Mesendoderm (in vitro differentiated cells): Measurements from ENCODE around the gene IQCN.

ENCODE experiments used
- DNase-seq: peaks from one replicate; pipeline ENCODE4 v3.0.0; 2013
- H2AK5ac ChIP-seq: 2 replicates; pipeline ENCODE4 v1.6.1; 2013; ENCODE audit warnings: low read length, inconsistent platforms
- H2BK120ac ChIP-seq: 2 replicates; pipeline ENCODE4 v1.6.1; 2013; ENCODE audit warnings: low read depth, mild to moderate bottlenecking, low read length, moderate library complexity, mixed read lengths
- H2BK15ac ChIP-seq: replicated peaks from 2 replicates; pipeline ENCODE4 v1.6.1; 2013; ENCODE audit warnings: low read depth, mild to moderate bottlenecking, moderate library complexity
- H2BK5ac ChIP-seq: 2 replicates; pipeline ENCODE4 v1.6.1; 2013; ENCODE audit warnings: low read length, inconsistent platforms
- H3K18ac ChIP-seq: 2 replicates; pipeline ENCODE4 v1.6.1; 2013; ENCODE audit warnings: mild to moderate bottlenecking, low read length, mixed read lengths
- H3K23ac ChIP-seq: one replicate; pipeline ENCODE4 v1.6.1; 2013; ENCODE audit warnings: low read length
- H3K27ac ChIP-seq: 2 replicates; pipeline ENCODE4 v1.5.1; 2013; ENCODE audit warnings: low read depth, mild to moderate bottlenecking, inconsistent platforms, low read length, moderate library complexity
- H3K27me3 ChIP-seq: 2 replicates; pipeline ENCODE4 v1.6.1; 2013; ENCODE audit warnings: low read length, control low read depth, mild to moderate bottlenecking, inconsistent platforms; ENCODE audit not compliant: insufficient read depth, poor library complexity
- H3K36me3 ChIP-seq: 2 replicates; pipeline ENCODE4 v1.6.1; 2013; ENCODE audit warnings: low read length, inconsistent platforms; ENCODE audit not compliant: control insufficient read depth, insufficient read depth
- H3K4ac ChIP-seq: one replicate; pipeline ENCODE4 v1.6.1; 2013; ENCODE audit warnings: low read depth, mild to moderate bottlenecking, low read length, moderate library complexity
- H3K4me1 ChIP-seq: 2 replicates; pipeline ENCODE4 v1.6.1; 2013; ENCODE audit warnings: low read depth, low read length, inconsistent platforms; ENCODE audit not compliant: control insufficient read depth
- H3K4me2 ChIP-seq: 2 replicates; pipeline ENCODE4 v1.6.1; 2013; ENCODE audit warnings: low read length
- H3K4me3 ChIP-seq: 2 replicates; pipeline ENCODE4 v1.5.1; 2013; ENCODE audit warnings: mild to moderate bottlenecking, low read length
- H3K56ac ChIP-seq: one replicate; pipeline ENCODE4 v1.6.1; 2013; ENCODE audit warnings: low read length
- H3K79me1 ChIP-seq: 2 replicates; pipeline ENCODE4 v1.6.1; 2013; ENCODE audit warnings: low read length, inconsistent platforms
- H3K79me2 ChIP-seq: 2 replicates; pipeline ENCODE4 v1.6.1; 2013; ENCODE audit warnings: mild to moderate bottlenecking, low read length; ENCODE audit not compliant: control insufficient read depth, insufficient read depth
- H3K9ac ChIP-seq: 2 replicates; pipeline ENCODE4 v1.6.1; 2013; ENCODE audit warnings: low read length, inconsistent platforms
- H4K5ac ChIP-seq: one replicate; pipeline ENCODE4 v1.6.1; 2013; ENCODE audit warnings: low read length
- H4K8ac ChIP-seq: one replicate; pipeline ENCODE4 v1.6.1; 2013; ENCODE audit warnings: low read depth, mild to moderate bottlenecking, control low read depth, low read length, moderate library complexity
- WGBS: extraction: QIAGEN DNeasy Blood & Tissue Kit; methylation state at CpG from one replicate; pipeline ENCODE4 v1.1.7; 2013; ENCODE audit warnings: low lambda C conversion rate, missing lambda C conversion rate; ENCODE audit not compliant: insufficient coverage; ENCODE audit errors: extremely low coverage; 5-methylcytosine and 5-hydroxymethylcytosine counted together

IQCN gene

GRCh38 chr19:18320865-18321733, 46.8 kb upstream of the IQCN start:
- H3K79me2 ChIP-seq: peaks cover 38% of the 10 kb centered on the region
- H2BK120ac ChIP-seq: no peak overlapping the region
- no peak overlapping the region for H2BK15ac ChIP-seq
- H3K27me3 ChIP-seq: no peaks in the 10 kb centered on the region
- H3K4me3 ChIP-seq: no peak overlapping the region
- H2BK5ac ChIP-seq: no peak overlapping the region
- peak overlapping the region; percentile 98 for H3K9ac ChIP-seq
- no peak overlapping the region for H4K5ac ChIP-seq
- no peak overlapping the region for H3K18ac ChIP-seq
- H3K36me3 ChIP-seq: no peaks in the 10 kb centered on the region
- H3K23ac ChIP-seq: no peak overlapping the region
- no peak for DNase-seq
- no peak overlapping the region for H4K8ac ChIP-seq
- H3K27ac ChIP-seq: no peak overlapping the region
- peak overlapping the region; percentile 96 for H3K56ac ChIP-seq
- no peak overlapping the region for H3K4ac ChIP-seq
- no CpG with 5 or more reads among the region's 14 CpGs for WGBS
- H3K79me1 ChIP-seq: peaks cover 23% of the 10 kb centered on the region
- H3K4me2 ChIP-seq: no peak overlapping the region
- no peak overlapping the region for H2AK5ac ChIP-seq
- peaks cover 8% of the 10 kb centered on the region for H3K4me1 ChIP-seq

GRCh38 chr19:18319591-18320135, 45.4 kb upstream of the IQCN start:
- H3K9ac ChIP-seq: no peak overlapping the region
- no peak overlapping the region for H4K5ac ChIP-seq
- no peak overlapping the region for H3K23ac ChIP-seq
- DNase-seq: no peak
- no peak overlapping the region for H3K4ac ChIP-seq
- H3K4me1 ChIP-seq: peaks cover 8% of the 10 kb centered on the region
- H2AK5ac ChIP-seq: no peak overlapping the region
- no peak overlapping the region for H3K18ac ChIP-seq
- no peak overlapping the region for H2BK5ac ChIP-seq
- H3K27me3 ChIP-seq: no peaks in the 10 kb centered on the region
- H4K8ac ChIP-seq: no peak overlapping the region
- H2BK120ac ChIP-seq: no peak overlapping the region
- H3K56ac ChIP-seq: no peak overlapping the region
- H3K4me3 ChIP-seq: no peak overlapping the region
- peaks cover 38% of the 10 kb centered on the region for H3K79me2 ChIP-seq
- peaks cover 23% of the 10 kb centered on the region for H3K79me1 ChIP-seq
- no peaks in the 10 kb centered on the region for H3K36me3 ChIP-seq
- no peak overlapping the region for H2BK15ac ChIP-seq
- H3K27ac ChIP-seq: no peak overlapping the region
- no CpG with 5 or more reads among the region's 7 CpGs for WGBS
- H3K4me2 ChIP-seq: no peak overlapping the region

GRCh38 chr19:18317961-18318800, 43.9 kb upstream of the IQCN start:
- peaks cover 38% of the 10 kb centered on the region for H3K79me2 ChIP-seq
- no peak overlapping the region for H3K4me3 ChIP-seq
- DNase-seq: no peak
- no CpG with 5 or more reads among the region's 18 CpGs for WGBS
- H3K9ac ChIP-seq: peak overlapping the region; percentile 28
- no peak overlapping the region for H2BK120ac ChIP-seq
- H3K4me1 ChIP-seq: peaks cover 6% of the 10 kb centered on the region
- H3K4me2 ChIP-seq: no peak overlapping the region
- H2AK5ac ChIP-seq: peak overlapping the region; percentile 51
- no peak overlapping the region for H4K8ac ChIP-seq
- H3K23ac ChIP-seq: peak overlapping the region; percentile 66
- H3K27ac ChIP-seq: no peak overlapping the region
- no peak overlapping the region for H2BK15ac ChIP-seq
- peaks cover 25% of the 10 kb centered on the region for H3K79me1 ChIP-seq
- peak overlapping the region; percentile 70 for H3K56ac ChIP-seq
- no peak overlapping the region for H3K4ac ChIP-seq
- no peaks in the 10 kb centered on the region for H3K27me3 ChIP-seq
- no peak overlapping the region for H2BK5ac ChIP-seq
- H3K18ac ChIP-seq: no peak overlapping the region
- H3K36me3 ChIP-seq: no peaks in the 10 kb centered on the region
- no peak overlapping the region for H4K5ac ChIP-seq

DNA sequence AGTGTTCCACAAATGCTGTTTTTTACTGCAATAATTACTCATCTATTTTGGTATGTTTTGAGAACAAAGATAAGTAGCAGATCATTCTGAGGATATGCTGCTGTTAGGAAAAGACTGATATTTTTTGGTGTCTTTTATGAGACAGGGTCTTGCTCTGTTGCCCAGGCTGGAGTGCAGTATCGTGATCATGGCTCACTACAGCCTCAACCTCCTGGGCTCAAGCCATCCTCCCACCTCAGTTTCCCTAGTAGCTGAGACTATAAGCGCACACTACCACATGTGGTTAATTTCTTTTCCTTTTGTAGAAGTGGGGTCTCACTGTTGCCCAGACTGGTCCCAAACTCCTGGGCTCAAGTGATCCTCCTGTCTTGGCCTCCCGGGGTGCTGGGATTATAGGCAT, 39.1 kb upstream of the IQCN start:
- Histone ChIP-seq H3K18ac (no peak overlapping the region), H2AK5ac (no peak overlapping the region), H3K9ac (no peak overlapping the region), H4K5ac (no peak overlapping the region), H2BK5ac (no peak overlapping the region), H3K36me3 (peaks cover 11% of the 10 kb centered on the region), H4K8ac (no peak overlapping the region), H3K4me2 (no peak overlapping the region), H3K4me1 (no peaks in the 10 kb centered on the region), H3K4ac (no peak overlapping the region), H3K56ac (no peak overlapping the region), H3K23ac (no peak overlapping the region), H2BK120ac (no peak overlapping the region), H2BK15ac (no peak overlapping the region), H3K27ac (no peak overlapping the region), H3K27me3 (no peaks in the 10 kb centered on the region), H3K4me3 (no peak overlapping the region), H3K79me2 (peaks cover 4% of the 10 kb centered on the region), H3K79me1 (peaks cover 8% of the 10 kb centered on the region)
- no CpG with 5 or more reads among the region's 3 CpGs for WGBS
- no peak for DNase-seq

- Histone ChIP-seq H2BK15ac (no peak overlapping the region), H3K4me1 (no peaks in the 10 kb centered on the region), H3K18ac (no peak overlapping the region), H2AK5ac (no peak overlapping the region), H2BK120ac (no peak overlapping the region), H3K27me3 (no peaks in the 10 kb centered on the region), H3K4me2 (no peak overlapping the region), H3K79me2 (no peaks in the 10 kb centered on the region), H3K4me3 (no peak overlapping the region), H3K9ac (no peak overlapping the region), H3K23ac (no peak overlapping the region), H3K4ac (no peak overlapping the region), H3K79me1 (peaks cover 5% of the 10 kb centered on the region), H3K27ac (no peak overlapping the region), H4K5ac (no peak overlapping the region), H3K36me3 (peaks cover 11% of the 10 kb centered on the region), H3K56ac (no peak overlapping the region), H4K8ac (no peak overlapping the region), H2BK5ac (no peak overlapping the region)
- no CpG with 5 or more reads among the region's 11 CpGs for WGBS
- no peak for DNase-seq
Measured at GRCh38 chr19:18312092-18312534, 37.9 kb upstream of the IQCN start.
